Liver (tissue), 9 donors: ENCODE results near the gene MAPK6. TPM values are rescaled to one million over a fixed set of nuclear protein-coding genes. Genes with fewer than 3 reads are reported as not detected.
"Not testable (repeated sequence)": the region's sequence is repeated elsewhere in the genome, so short reads cannot be mapped to it uniquely, and the experiment has no call there.

Experiments
- DNase-seq: peaks from one replicate; pipeline ENCODE4 v3.0.0-alpha.2; 2017; ENCODE audit warnings: low spot score
- H3K27ac ChIP-seq, 2 donors: one replicate each; pipeline ENCODE4 v1.7.0; 2013; ENCODE audit warnings: inconsistent platforms in 2 of 2, low read length in 2 of 2, control low read depth in 1 of 2, low read depth in 1 of 2, mild to moderate bottlenecking in 1 of 2
- H3K27me3 ChIP-seq, 4 donors: one replicate each; pipeline versions ENCODE4 v1.6.1 to v1.7.0; 2013; ENCODE audit warnings: low read length in 3 of 4, inconsistent platforms in 1 of 4, mild to moderate bottlenecking in 1 of 4, moderate library complexity in 1 of 4; ENCODE audit not compliant: control insufficient read depth in 4 of 4, insufficient read depth in 4 of 4
- H3K36me3 ChIP-seq, 4 donors: one replicate each; pipeline versions ENCODE4 v1.6.1 to v1.7.0; 2013; ENCODE audit warnings: low read length in 3 of 4, mild to moderate bottlenecking in 3 of 4, low read depth in 1 of 4, moderate library complexity in 1 of 4; ENCODE audit not compliant: control insufficient read depth in 4 of 4, insufficient read depth in 3 of 4
- H3K4me1 ChIP-seq, 4 donors: one replicate each; pipeline versions ENCODE4 v1.6.1 to v1.7.0; 2013; ENCODE audit warnings: low read length in 3 of 4, mild to moderate bottlenecking in 3 of 4, moderate library complexity in 1 of 4; ENCODE audit not compliant: control insufficient read depth in 4 of 4, insufficient read depth in 4 of 4
- H3K4me3 ChIP-seq, 3 donors: one replicate each; pipeline versions ENCODE4 v1.6.1 to v1.7.0; 2013; ENCODE audit warnings: low read length in 3 of 3, control low read depth in 1 of 3, low read depth in 1 of 3, mild to moderate bottlenecking in 1 of 3
- H3K9ac ChIP-seq, 2 donors: one replicate each; pipeline ENCODE4 v1.7.0; 2013; ENCODE audit warnings: low read length in 2 of 2, mild to moderate bottlenecking in 2 of 2, moderate library complexity in 2 of 2, control low read depth in 1 of 2, low read depth in 1 of 2
- H3K9me3 ChIP-seq, 4 donors: one replicate each; pipeline versions ENCODE4 v1.6.1 to v1.7.0; 2013; ENCODE audit warnings: low read length in 3 of 4; ENCODE audit not compliant: control insufficient read depth in 4 of 4
- ATF3 ChIP-seq: IDR thresholded peaks from 2 replicates; pipeline ENCODE4 v1.6.1; 2016; ENCODE audit warnings: antibody characterized with exemption
- EGR1 ChIP-seq, 2 donors: IDR thresholded peaks; 2 replicates each; pipeline ENCODE4 v1.6.1; 2016 to 2018; ENCODE audit warnings: antibody characterized with exemption in 2 of 2, low read depth in 2 of 2
- GABPA ChIP-seq, 2 donors: IDR thresholded peaks in 1 of 2; conservative IDR thresholded peaks in 1 of 2; 2 replicates each; pipeline ENCODE4 v1.6.1; 2016; ENCODE audit warnings: antibody characterized with exemption in 2 of 2, mild to moderate bottlenecking in 1 of 2, moderate library complexity in 1 of 2
- HNF4G ChIP-seq: IDR thresholded peaks from 2 replicates; pipeline ENCODE4 v1.6.1; 2016; ENCODE audit warnings: antibody characterized with exemption
- JUND ChIP-seq, 2 donors: IDR thresholded peaks; 2 replicates each; pipeline ENCODE4 v1.6.1; 2016; ENCODE audit warnings: antibody characterized with exemption in 2 of 2
- NR2F2 ChIP-seq: IDR thresholded peaks from 2 replicates; pipeline ENCODE4 v1.6.1; 2016; ENCODE audit warnings: antibody characterized with exemption
- RAD21 ChIP-seq, 2 donors: IDR thresholded peaks; 2 replicates each; pipeline ENCODE4 v1.6.1; 2016; ENCODE audit warnings: antibody characterized with exemption in 2 of 2, mild to moderate bottlenecking in 2 of 2
- TAF1 ChIP-seq: conservative IDR thresholded peaks from 2 replicates; pipeline ENCODE4 v1.6.1; 2016; ENCODE audit warnings: antibody characterized with exemption, mild to moderate bottlenecking
- WGBS: extraction: QIAGEN DNeasy Blood & Tissue Kit; methylation state at CpG from one replicate; pipeline ENCODE4 v1.1.7; 2013; 5-methylcytosine and 5-hydroxymethylcytosine counted together
- polyA plus RNA-seq, 2 donors: library from polyadenylated mRNA; stranded (reverse) in 1 of 2; unstranded in 1 of 2; fragments of 200-250 nt in 1 of 2; fragments of >200 nt in 1 of 2; fragmentation: Nextera tagmentation in 1 of 2; extraction: Ambion mirVana in 1 of 2; gene quantifications; one replicate each; pipeline versions ENCODE4 v1.2.1 to v1.2.3, GENCODE V29; 2013 to 2015
- total RNA-seq, 2 donors: library from RNA; depleted of rRNA; stranded (reverse); fragments of >200 nt; gene quantifications; one replicate each; pipeline ENCODE4 v1.2.3, GENCODE V29; 2014
- TF ChIP-seq, protein P1 (sequence below): IDR thresholded peaks from 2 replicates; pipeline ENCODE4 v1.6.1; 2016; ENCODE audit warnings: antibody characterized with exemption
- TF ChIP-seq, protein P2 (sequence below): IDR thresholded peaks from 2 replicates; pipeline ENCODE4 v1.6.1; 2016; ENCODE audit warnings: antibody characterized with exemption, mild to moderate bottlenecking
- donor health status: healthy.
- donor health status: healthy.
- donor health status: healthy.
- donor health status: healthy.
- donor health status: healthy.

Gene MAPK6
- total and polyA plus RNA-seq, 4 donors: 9.7 to 47.8 (median 32.1) TPM

DNA sequence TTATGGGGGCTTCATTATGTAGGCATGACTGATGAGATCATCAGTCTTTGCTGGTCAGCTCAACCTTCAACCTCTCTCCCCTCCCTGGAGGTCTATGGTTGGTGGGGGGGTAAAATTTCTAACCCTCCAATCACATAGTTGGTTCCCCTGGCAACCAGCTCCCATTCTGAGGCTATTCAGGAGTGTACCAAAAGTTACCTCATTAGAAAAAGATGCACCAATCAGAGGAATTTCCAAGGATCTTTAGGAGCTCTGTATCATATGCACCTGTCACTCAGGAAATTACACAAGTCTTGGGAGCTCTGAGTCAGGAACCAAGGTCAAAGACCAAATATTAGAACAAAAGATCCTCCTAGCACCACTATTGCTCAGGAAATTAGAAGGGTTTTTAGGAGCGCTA lies 26.1 kb upstream of the MAPK6 start:
- Histone ChIP-seq H3K27me3 (no peaks in the 10 kb centered on the region), H3K9me3 (no peaks in the 10 kb centered on the region), H3K4me1 (no peaks in the 10 kb centered on the region), H3K27ac (no peak overlapping the region), H3K9ac (no peak overlapping the region), H3K36me3 (no peaks in the 10 kb centered on the region), H3K4me3 (no peak overlapping the region)
- 86% methylated on average over 1 of the region's 1 CpG for WGBS
- TF ChIP-seq TAF1: no peak
- TF ChIP-seq HNF4G: no peak
- no peak for TF ChIP-seq ATF3
- no peak for TF ChIP-seq RAD21 (IDR thresholded peaks at IDR 0.05)
- no peak for TF ChIP-seq GABPA (IDR thresholded peaks at IDR 0.05 in 1 of 2, conservative IDR thresholded peaks at IDR 0.05 in 1 of 2)
- DNase-seq: no peak

- Histone ChIP-seq H3K9me3 (no peaks in the 10 kb centered on the region), H3K9ac (no peak overlapping the region), H3K36me3 (no peaks in the 10 kb centered on the region), H3K4me3 (no peak overlapping the region), H3K27me3 (no peaks in the 10 kb centered on the region), H3K27ac (no peak overlapping the region), H3K4me1 (no peaks in the 10 kb centered on the region)
- 88% methylated on average over 2 of the region's 2 CpGs for WGBS
- DNase-seq: no peak
- TF ChIP-seq NR2F2 (no peak), JUND (IDR thresholded peaks at IDR 0.05) (no peak), EGR1 (IDR thresholded peaks at IDR 0.05; ENCODE audit: low read depth in 2 of 2) (no peak), RAD21 (IDR thresholded peaks at IDR 0.05) (no peak), HNF4G (no peak), ATF3 (no peak)
- TF ChIP-seq, protein P1, sequence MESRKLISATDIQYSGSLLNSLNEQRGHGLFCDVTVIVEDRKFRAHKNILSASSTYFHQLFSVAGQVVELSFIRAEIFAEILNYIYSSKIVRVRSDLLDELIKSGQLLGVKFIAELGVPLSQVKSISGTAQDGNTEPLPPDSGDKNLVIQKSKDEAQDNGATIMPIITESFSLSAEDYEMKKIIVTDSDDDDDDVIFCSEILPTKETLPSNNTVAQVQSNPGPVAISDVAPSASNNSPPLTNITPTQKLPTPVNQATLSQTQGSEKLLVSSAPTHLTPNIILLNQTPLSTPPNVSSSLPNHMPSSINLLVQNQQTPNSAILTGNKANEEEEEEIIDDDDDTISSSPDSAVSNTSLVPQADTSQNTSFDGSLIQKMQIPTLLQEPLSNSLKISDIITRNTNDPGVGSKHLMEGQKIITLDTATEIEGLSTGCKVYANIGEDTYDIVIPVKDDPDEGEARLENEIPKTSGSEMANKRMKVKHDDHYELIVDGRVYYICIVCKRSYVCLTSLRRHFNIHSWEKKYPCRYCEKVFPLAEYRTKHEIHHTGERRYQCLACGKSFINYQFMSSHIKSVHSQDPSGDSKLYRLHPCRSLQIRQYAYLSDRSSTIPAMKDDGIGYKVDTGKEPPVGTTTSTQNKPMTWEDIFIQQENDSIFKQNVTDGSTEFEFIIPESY: no peak
- TF ChIP-seq, protein P2, sequence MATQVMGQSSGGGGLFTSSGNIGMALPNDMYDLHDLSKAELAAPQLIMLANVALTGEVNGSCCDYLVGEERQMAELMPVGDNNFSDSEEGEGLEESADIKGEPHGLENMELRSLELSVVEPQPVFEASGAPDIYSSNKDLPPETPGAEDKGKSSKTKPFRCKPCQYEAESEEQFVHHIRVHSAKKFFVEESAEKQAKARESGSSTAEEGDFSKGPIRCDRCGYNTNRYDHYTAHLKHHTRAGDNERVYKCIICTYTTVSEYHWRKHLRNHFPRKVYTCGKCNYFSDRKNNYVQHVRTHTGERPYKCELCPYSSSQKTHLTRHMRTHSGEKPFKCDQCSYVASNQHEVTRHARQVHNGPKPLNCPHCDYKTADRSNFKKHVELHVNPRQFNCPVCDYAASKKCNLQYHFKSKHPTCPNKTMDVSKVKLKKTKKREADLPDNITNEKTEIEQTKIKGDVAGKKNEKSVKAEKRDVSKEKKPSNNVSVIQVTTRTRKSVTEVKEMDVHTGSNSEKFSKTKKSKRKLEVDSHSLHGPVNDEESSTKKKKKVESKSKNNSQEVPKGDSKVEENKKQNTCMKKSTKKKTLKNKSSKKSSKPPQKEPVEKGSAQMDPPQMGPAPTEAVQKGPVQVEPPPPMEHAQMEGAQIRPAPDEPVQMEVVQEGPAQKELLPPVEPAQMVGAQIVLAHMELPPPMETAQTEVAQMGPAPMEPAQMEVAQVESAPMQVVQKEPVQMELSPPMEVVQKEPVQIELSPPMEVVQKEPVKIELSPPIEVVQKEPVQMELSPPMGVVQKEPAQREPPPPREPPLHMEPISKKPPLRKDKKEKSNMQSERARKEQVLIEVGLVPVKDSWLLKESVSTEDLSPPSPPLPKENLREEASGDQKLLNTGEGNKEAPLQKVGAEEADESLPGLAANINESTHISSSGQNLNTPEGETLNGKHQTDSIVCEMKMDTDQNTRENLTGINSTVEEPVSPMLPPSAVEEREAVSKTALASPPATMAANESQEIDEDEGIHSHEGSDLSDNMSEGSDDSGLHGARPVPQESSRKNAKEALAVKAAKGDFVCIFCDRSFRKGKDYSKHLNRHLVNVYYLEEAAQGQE: no peak
Observed at GRCh38 chr15:52002351-52002750, 16.7 kb upstream of the MAPK6 start.

DNA sequence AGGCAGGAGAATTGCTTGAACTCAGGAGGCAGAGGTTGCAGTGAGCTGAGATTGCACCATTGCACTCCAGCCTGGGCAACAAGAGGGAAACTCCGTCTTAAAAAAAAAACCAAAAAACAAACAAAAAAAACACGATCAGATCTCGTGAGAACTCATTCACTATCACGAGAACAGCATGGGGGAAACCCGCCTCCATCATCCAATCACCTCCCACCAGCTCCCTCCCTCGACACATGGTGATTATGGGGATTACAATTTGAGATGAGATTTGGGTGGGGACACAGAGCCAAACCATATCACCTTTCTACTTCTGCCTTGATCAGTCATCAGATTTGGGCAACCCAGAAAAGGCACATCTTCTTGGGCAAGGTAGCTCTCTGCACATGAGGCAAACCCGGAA lies 15.9 kb upstream of the MAPK6 start:
- H3K36me3 ChIP-seq, H3K9me3 ChIP-seq, H3K9ac ChIP-seq, H3K27ac ChIP-seq, H3K4me3 ChIP-seq, H3K4me1 ChIP-seq, H3K27me3 ChIP-seq, DNase-seq: not testable (repeated sequence)
- 90% methylated on average over 7 of the region's 7 CpGs for WGBS
